Liver (tissue), 9 donors: ENCODE measurements around the gene ANAPC13. TPM values are rescaled to one million over a fixed set of nuclear protein-coding genes. Genes with fewer than 3 reads are reported as not detected.
A peak's percentile ranks its signal among the peaks of the same experiment; 100 is the strongest.

ENCODE experiments used
- DNase-seq: peaks from one replicate; pipeline ENCODE4 v3.0.0-alpha.2; 2017; ENCODE audit warnings: low spot score
- H3K27ac ChIP-seq, 2 donors: one replicate each; pipeline ENCODE4 v1.7.0; 2013; ENCODE audit warnings: inconsistent platforms in 2 of 2, low read length in 2 of 2, control low read depth in 1 of 2, low read depth in 1 of 2, mild to moderate bottlenecking in 1 of 2
- H3K27me3 ChIP-seq, 4 donors: one replicate each; pipeline versions ENCODE4 v1.6.1 to v1.7.0; 2013; ENCODE audit warnings: low read length in 3 of 4, inconsistent platforms in 1 of 4, mild to moderate bottlenecking in 1 of 4, moderate library complexity in 1 of 4; ENCODE audit not compliant: control insufficient read depth in 4 of 4, insufficient read depth in 4 of 4
- H3K36me3 ChIP-seq, 4 donors: one replicate each; pipeline versions ENCODE4 v1.6.1 to v1.7.0; 2013; ENCODE audit warnings: low read length in 3 of 4, mild to moderate bottlenecking in 3 of 4, low read depth in 1 of 4, moderate library complexity in 1 of 4; ENCODE audit not compliant: control insufficient read depth in 4 of 4, insufficient read depth in 3 of 4
- H3K4me1 ChIP-seq, 4 donors: one replicate each; pipeline versions ENCODE4 v1.6.1 to v1.7.0; 2013; ENCODE audit warnings: low read length in 3 of 4, mild to moderate bottlenecking in 3 of 4, moderate library complexity in 1 of 4; ENCODE audit not compliant: control insufficient read depth in 4 of 4, insufficient read depth in 4 of 4
- H3K4me3 ChIP-seq, 3 donors: one replicate each; pipeline versions ENCODE4 v1.6.1 to v1.7.0; 2013; ENCODE audit warnings: low read length in 3 of 3, control low read depth in 1 of 3, low read depth in 1 of 3, mild to moderate bottlenecking in 1 of 3
- H3K9ac ChIP-seq, 2 donors: one replicate each; pipeline ENCODE4 v1.7.0; 2013; ENCODE audit warnings: low read length in 2 of 2, mild to moderate bottlenecking in 2 of 2, moderate library complexity in 2 of 2, control low read depth in 1 of 2, low read depth in 1 of 2
- H3K9me3 ChIP-seq, 4 donors: one replicate each; pipeline versions ENCODE4 v1.6.1 to v1.7.0; 2013; ENCODE audit warnings: low read length in 3 of 4; ENCODE audit not compliant: control insufficient read depth in 4 of 4
- ATF3 ChIP-seq: IDR thresholded peaks from 2 replicates; pipeline ENCODE4 v1.6.1; 2016; ENCODE audit warnings: antibody characterized with exemption
- CTCF ChIP-seq: fragments of 150-350 bp; IDR thresholded peaks from 2 replicates; pipeline ENCODE4 v1.5.1; 2017; ENCODE audit warnings: improper control_type of control experiment, low read depth, low read length; ENCODE audit not compliant: missing input control
- EGR1 ChIP-seq, 2 donors: IDR thresholded peaks; 2 replicates each; pipeline ENCODE4 v1.6.1; 2016 to 2018; ENCODE audit warnings: antibody characterized with exemption in 2 of 2, low read depth in 2 of 2
- FOXA1 ChIP-seq: IDR thresholded peaks from 2 replicates; pipeline ENCODE4 v1.6.1; 2016; ENCODE audit warnings: antibody characterized with exemption
- FOXA2 ChIP-seq: IDR thresholded peaks from 2 replicates; pipeline ENCODE4 v1.6.1; 2016; ENCODE audit warnings: antibody characterized with exemption
- GABPA ChIP-seq, 2 donors: IDR thresholded peaks in 1 of 2; conservative IDR thresholded peaks in 1 of 2; 2 replicates each; pipeline ENCODE4 v1.6.1; 2016; ENCODE audit warnings: antibody characterized with exemption in 2 of 2, mild to moderate bottlenecking in 1 of 2, moderate library complexity in 1 of 2
- HNF4A ChIP-seq, 2 donors: conservative IDR thresholded peaks; 2 replicates each; pipeline ENCODE4 v1.6.1; 2016; ENCODE audit warnings: antibody characterized with exemption in 2 of 2, mild to moderate bottlenecking in 2 of 2
- HNF4G ChIP-seq: IDR thresholded peaks from 2 replicates; pipeline ENCODE4 v1.6.1; 2016; ENCODE audit warnings: antibody characterized with exemption
- JUND ChIP-seq, 2 donors: IDR thresholded peaks; 2 replicates each; pipeline ENCODE4 v1.6.1; 2016; ENCODE audit warnings: antibody characterized with exemption in 2 of 2
- MAX ChIP-seq: IDR thresholded peaks from 2 replicates; pipeline ENCODE4 v1.6.1; 2016; ENCODE audit warnings: antibody characterized with exemption
- NR2F2 ChIP-seq: IDR thresholded peaks from 2 replicates; pipeline ENCODE4 v1.6.1; 2016; ENCODE audit warnings: antibody characterized with exemption
- RAD21 ChIP-seq, 2 donors: IDR thresholded peaks; 2 replicates each; pipeline ENCODE4 v1.6.1; 2016; ENCODE audit warnings: antibody characterized with exemption in 2 of 2, mild to moderate bottlenecking in 2 of 2
- RXRA ChIP-seq, 2 donors: IDR thresholded peaks; 2 replicates each; pipeline ENCODE4 v1.6.1; 2017 to 2018; ENCODE audit warnings: antibody characterized with exemption in 2 of 2, mild to moderate bottlenecking in 1 of 2
- SP1 ChIP-seq: IDR thresholded peaks from 2 replicates; pipeline ENCODE4 v1.6.1; 2018; ENCODE audit warnings: antibody characterized with exemption, mild to moderate bottlenecking
- TAF1 ChIP-seq: conservative IDR thresholded peaks from 2 replicates; pipeline ENCODE4 v1.6.1; 2016; ENCODE audit warnings: antibody characterized with exemption, mild to moderate bottlenecking
- ZBTB33 ChIP-seq: IDR thresholded peaks from 2 replicates; pipeline ENCODE4 v1.6.1; 2016; ENCODE audit warnings: antibody characterized with exemption
- WGBS: extraction: QIAGEN DNeasy Blood & Tissue Kit; methylation state at CpG from one replicate; pipeline ENCODE4 v1.1.7; 2013; 5-methylcytosine and 5-hydroxymethylcytosine counted together
- polyA plus RNA-seq, 2 donors: library from polyadenylated mRNA; stranded (reverse) in 1 of 2; unstranded in 1 of 2; fragments of 200-250 nt in 1 of 2; fragments of >200 nt in 1 of 2; fragmentation: Nextera tagmentation in 1 of 2; extraction: Ambion mirVana in 1 of 2; gene quantifications; one replicate each; pipeline versions ENCODE4 v1.2.1 to v1.2.3, GENCODE V29; 2013 to 2015
- total RNA-seq, 2 donors: library from RNA; depleted of rRNA; stranded (reverse); fragments of >200 nt; gene quantifications; one replicate each; pipeline ENCODE4 v1.2.3, GENCODE V29; 2014
- donor health status: healthy.
- donor health status: healthy.
- donor health status: healthy.
- donor health status: healthy.
- donor health status: healthy.

ANAPC13 gene
- total and polyA plus RNA-seq, 4 donors, result 20.9 to 80.9 (median 38.2) TPM

GRCh38 chr3:134494495-134494894 is 8.7 kb upstream of the ANAPC13 start:
- no peaks in the 10 kb centered on the region for H3K27me3 ChIP-seq
- TF ChIP-seq ZBTB33 (no peak), FOXA2 (no peak), NR2F2 (no peak), TAF1 (no peak), RXRA (IDR thresholded peaks at IDR 0.05) (no peak), CTCF (no peak), GABPA (IDR thresholded peaks at IDR 0.05 in 1 of 2, conservative IDR thresholded peaks at IDR 0.05 in 1 of 2) (no peak), MAX (no peak), EGR1 (IDR thresholded peaks at IDR 0.05; ENCODE audit: low read depth in 2 of 2) (no peak), HNF4A (conservative IDR thresholded peaks at IDR 0.05) (no peak), ATF3 (no peak), RAD21 (IDR thresholded peaks at IDR 0.05) (no peak), SP1 (no peak)
- no peak overlapping the region for H3K9ac ChIP-seq
- no peak overlapping the region for H3K27ac ChIP-seq
- H3K36me3 ChIP-seq, result no peaks in the 10 kb centered on the region
- DNase-seq, result no peak
- H3K4me1 ChIP-seq, result no peaks in the 10 kb centered on the region
- WGBS, result 91% methylated on average over 5 of the region's 5 CpGs
- H3K9me3 ChIP-seq, result no peaks in the 10 kb centered on the region
- no peak overlapping the region for H3K4me3 ChIP-seq

- peak overlapping the region in 1 of 2 donors; percentile 95 for H3K9ac ChIP-seq
- no peak for DNase-seq
- no peaks in the 10 kb centered on the region for H3K27me3 ChIP-seq
- H3K27ac ChIP-seq, result no peak overlapping the region
- H3K36me3 ChIP-seq, result peaks cover 0 to 2% (median 0%) of the 10 kb centered on the region in 4 donors
- H3K4me3 ChIP-seq, result peak overlapping the region in 2 of 3 donors; percentile 73 to 89
- TF ChIP-seq ZBTB33 (no peak), HNF4G (no peak), GABPA (IDR thresholded peaks at IDR 0.05 in 1 of 2, conservative IDR thresholded peaks at IDR 0.05 in 1 of 2) (no peak), CTCF (no peak), RAD21 (IDR thresholded peaks at IDR 0.05) (no peak), SP1 (no peak), ATF3 (no peak), RXRA (IDR thresholded peaks at IDR 0.05) (no peak), FOXA1 (no peak), MAX (no peak), FOXA2 (no peak), NR2F2 (no peak), TAF1 (no peak), JUND (IDR thresholded peaks at IDR 0.05) (no peak), EGR1 (IDR thresholded peaks at IDR 0.05; ENCODE audit: low read depth in 2 of 2) (no peak)
- H3K4me1 ChIP-seq, result peaks cover 2 to 31% (median 22%) of the 10 kb centered on the region in 4 donors
- 62% methylated on average over 5 of the region's 5 CpGs for WGBS
- H3K9me3 ChIP-seq, result no peaks in the 10 kb centered on the region
These were observed 1.6 kb upstream of the ANAPC13 start for GRCh38 chr3:134487406-134487805.
